ENCODE results near the gene PALM.

- TF ChIP-seq EZH2phosphoT487 (IDR thresholded peaks at IDR 0.05; ENCODE audit: low read length) (no peak), CTCF (IDR thresholded peaks at IDR 0.05; ENCODE audit: low read length) (no peak), EZH2 (optimal IDR thresholded peaks at IDR 0.05; ENCODE audit: low read depth, low read length) (no peak)
Measured at GRCh38 chr19:791567-792305, 83.0 kb downstream of the PALM start.
